NCI-H446 (cell line): Measurements from ENCODE around the gene LNP1.
"Not testable (repeated sequence)": the region's sequence is repeated elsewhere in the genome, so short reads cannot be mapped to it uniquely, and the experiment has no call there.

Source experiments
- DNase-seq, 2 experiments: peaks; one replicate each; lab custom pipeline; 2025; lab: John Stamatoyannopoulos, UW

The LNP1 gene

GRCh38 chr3:100400780-100401673 lies at the start of gene LNP1, which contains the start of gene TOMM70:
LNP1 (plus strand) TSS chr3:100401539; CDS start chr3:100429730, 28,191 bp downstream.
TOMM70 (minus strand) TSS chr3:100401089; CDS start chr3:100400949, 140 bp downstream.
- DNase-seq = peak; percentile 94 to 97

- not testable (repeated sequence) for DNase-seq
Observed at GRCh38 chr3:100351770-100352169, 49.6 kb upstream of the LNP1 start.

- DNase-seq = no peak
Observed at GRCh38 chr3:100352296-100353231, 48.8 kb upstream of the LNP1 start.

- no peak for DNase-seq
Observed at GRCh38 chr3:100354850-100355249, 46.5 kb upstream of the LNP1 start.

- no peak for DNase-seq
Observed at GRCh38 chr3:100358413-100358812, 42.9 kb upstream of the LNP1 start.

- DNase-seq = no peak
Observed at GRCh38 chr3:100359035-100359434, 42.3 kb upstream of the LNP1 start.

GRCh38 chr3:100360757-100361496 lies 40.4 kb upstream of the LNP1 start:
- no peak for DNase-seq

- DNase-seq = no peak
Observed at GRCh38 chr3:100361897-100362296, 39.4 kb upstream of the LNP1 start.

GRCh38 chr3:100364421-100364820 lies 36.9 kb upstream of the LNP1 start:
- DNase-seq = no peak

GRCh38 chr3:100366424-100366823 lies 34.9 kb upstream of the LNP1 start:
- no peak for DNase-seq

GRCh38 chr3:100368441-100368840 lies 32.9 kb upstream of the LNP1 start:
- no peak for DNase-seq

GRCh38 chr3:100370756-100371155 lies 30.6 kb upstream of the LNP1 start:
- DNase-seq = no peak

GRCh38 chr3:100374521-100374920 lies 26.8 kb upstream of the LNP1 start:
- DNase-seq = no peak

- DNase-seq = no peak
Observed at GRCh38 chr3:100376301-100376700, 25.0 kb upstream of the LNP1 start.

GRCh38 chr3:100384733-100385525 lies 16.4 kb upstream of the LNP1 start:
- DNase-seq = no peak

- no peak for DNase-seq
Observed at GRCh38 chr3:100386437-100387074, 14.8 kb upstream of the LNP1 start.

GRCh38 chr3:100389025-100389424 lies 12.3 kb upstream of the LNP1 start:
- DNase-seq = no peak

GRCh38 chr3:100395679-100396431 lies 5.5 kb upstream of the LNP1 start:
- no peak for DNase-seq

- no peak for DNase-seq
Observed at GRCh38 chr3:100396967-100397366, 4.4 kb upstream of the LNP1 start.
